H9 (cell line): Measurements from ENCODE around the gene FOXN1. TPM values are rescaled to one million over a fixed set of nuclear protein-coding genes. Genes with fewer than 3 reads are reported as not detected.

ENCODE experiments used
- DNase-seq: peaks from one replicate; pipeline ENCODE4 v3.0.0-alpha.2; 2017
- H2AFZ ChIP-seq: one replicate; pipeline ENCODE4 v1.6.1; 2013; ENCODE audit warnings: mild to moderate bottlenecking, low read length, control low read depth, moderate library complexity
- H2AK5ac ChIP-seq: 2 replicates; pipeline ENCODE4 v1.6.1; 2013; ENCODE audit warnings: low read length, control low read depth, mixed read lengths; ENCODE audit not compliant: insufficient read length
- H2BK120ac ChIP-seq: one replicate; pipeline ENCODE4 v1.6.1; 2013; ENCODE audit warnings: low read depth, mild to moderate bottlenecking, low read length, control low read depth, inconsistent platforms; ENCODE audit not compliant: poor library complexity, severe bottlenecking
- H2BK12ac ChIP-seq: 2 replicates; pipeline ENCODE4 v1.6.1; 2013; ENCODE audit warnings: low read length, control low read depth, mixed read lengths, low read depth; ENCODE audit not compliant: insufficient read length
- H2BK15ac ChIP-seq: 2 replicates; pipeline ENCODE4 v1.6.1; 2013; ENCODE audit warnings: low read depth, low read length, control low read depth
- H2BK20ac ChIP-seq: one replicate; pipeline ENCODE4 v1.6.1; 2013; ENCODE audit warnings: low read depth, mild to moderate bottlenecking, low read length, control low read depth, inconsistent platforms; ENCODE audit not compliant: poor library complexity, severe bottlenecking
- H2BK5ac ChIP-seq: 2 replicates; pipeline ENCODE4 v1.6.1; 2013; ENCODE audit warnings: low read length, control low read depth, mixed read lengths; ENCODE audit not compliant: insufficient read length
- H3K14ac ChIP-seq: 2 replicates; pipeline ENCODE4 v1.6.1; 2013; ENCODE audit warnings: low read length, control low read depth; ENCODE audit not compliant: insufficient read depth
- H3K18ac ChIP-seq: 2 replicates; pipeline ENCODE4 v1.6.1; 2013; ENCODE audit warnings: low read depth, mild to moderate bottlenecking, mixed read lengths, low read length, control low read depth; ENCODE audit not compliant: insufficient read length
- H3K23ac ChIP-seq: 2 replicates; pipeline ENCODE4 v1.6.1; 2013; ENCODE audit warnings: low read length, control low read depth, mixed read lengths, low read depth; ENCODE audit not compliant: insufficient read length
- H3K23me2 ChIP-seq: 2 replicates; pipeline ENCODE4 v1.6.1; 2013; ENCODE audit warnings: low read depth, mild to moderate bottlenecking, mixed read lengths, low read length, control low read depth; ENCODE audit not compliant: insufficient read length, poor library complexity, severe bottlenecking
- H3K27ac ChIP-seq: 2 replicates; pipeline ENCODE4 v1.5.1; 2013; ENCODE audit warnings: low read length, control low read depth, mixed read lengths, low read depth; ENCODE audit not compliant: insufficient read length
- H3K27me3 ChIP-seq: 2 replicates; pipeline ENCODE4 v1.6.1; 2013; ENCODE audit warnings: low read length, control low read depth, inconsistent platforms; ENCODE audit not compliant: insufficient read depth
- H3K4ac ChIP-seq: 2 replicates; pipeline ENCODE4 v1.6.1; 2013; ENCODE audit warnings: low read depth, mild to moderate bottlenecking, control low read depth, inconsistent platforms, low read length, moderate library complexity
- H3K4me1 ChIP-seq: 2 replicates; pipeline ENCODE4 v1.6.1; 2013; ENCODE audit warnings: low read length, control low read depth, inconsistent platforms; ENCODE audit not compliant: insufficient read depth
- H3K4me2 ChIP-seq: 2 replicates; pipeline ENCODE4 v1.6.1; 2013; ENCODE audit warnings: low read length, control low read depth, mixed read lengths; ENCODE audit not compliant: insufficient read length, insufficient read depth
- H3K56ac ChIP-seq: 2 replicates; pipeline ENCODE4 v1.6.1; 2013; ENCODE audit warnings: low read depth, mild to moderate bottlenecking, mixed read lengths, low read length, control low read depth; ENCODE audit not compliant: insufficient read length
- H3K79me1 ChIP-seq: 2 replicates; pipeline ENCODE4 v1.6.1; 2013; ENCODE audit warnings: low read depth, mild to moderate bottlenecking, moderate library complexity, low read length, control low read depth, inconsistent platforms; ENCODE audit not compliant: insufficient read depth, poor library complexity, severe bottlenecking
- H3K79me2 ChIP-seq: 2 replicates; pipeline ENCODE4 v1.6.1; 2013; ENCODE audit warnings: low read length, control low read depth, inconsistent platforms; ENCODE audit not compliant: insufficient read depth
- H3K9ac ChIP-seq: 2 replicates; pipeline ENCODE4 v1.6.1; 2013; ENCODE audit warnings: low read length, control low read depth, mixed read lengths; ENCODE audit not compliant: insufficient read length; ENCODE audit errors: extremely low read depth
- H3K9me3 ChIP-seq: one replicate; pipeline ENCODE4 v1.6.1; 2013; ENCODE audit warnings: low read depth, low read length, inconsistent platforms; ENCODE audit not compliant: control insufficient read depth
- H3T11ph ChIP-seq: one replicate; pipeline ENCODE4 v1.6.1; 2013; ENCODE audit warnings: mild to moderate bottlenecking, low read length, control low read depth, inconsistent platforms
- H4K20me1 ChIP-seq: one replicate; pipeline ENCODE4 v1.6.1; 2013; ENCODE audit not compliant: control insufficient read depth, insufficient read length, insufficient read depth
- H4K5ac ChIP-seq: 2 replicates; pipeline ENCODE4 v1.6.1; 2013; ENCODE audit warnings: low read depth, mild to moderate bottlenecking, mixed read lengths, low read length, control low read depth; ENCODE audit not compliant: insufficient read length
- H4K8ac ChIP-seq: replicated peaks from 2 replicates; pipeline ENCODE4 v1.6.1; 2013; ENCODE audit warnings: low read length, control low read depth, mixed read lengths, low read depth; ENCODE audit not compliant: insufficient read length
- H4K91ac ChIP-seq: 2 replicates; pipeline ENCODE4 v1.6.1; 2013; ENCODE audit warnings: low read depth, mild to moderate bottlenecking, moderate library complexity, mixed read lengths, low read length, control low read depth; ENCODE audit not compliant: insufficient read length
- H3K27ac Mint-ChIP-seq, 3 experiments: 2 replicates in 2 of 3; 3 replicates in 1 of 3; pipeline ENCODE4 v1.8.0; 2020 to 2021; ENCODE audit warnings: mixed read lengths in 3 of 3, mild to moderate bottlenecking in 1 of 3, moderate library complexity in 1 of 3
- H3K27me3 Mint-ChIP-seq: 2 replicates; pipeline ENCODE4 v1.8.0; 2021; ENCODE audit warnings: low read depth, mild to moderate bottlenecking, moderate library complexity, mixed read lengths
- H3K36me3 Mint-ChIP-seq, 3 experiments: 2 replicates in 2 of 3; 3 replicates in 1 of 3; pipeline ENCODE4 v1.8.0; 2020 to 2021; ENCODE audit warnings: low read depth in 3 of 3, mixed read lengths in 3 of 3; ENCODE audit not compliant: insufficient read depth in 1 of 3
- H3K4me1 Mint-ChIP-seq, 2 experiments: 2 replicates each; pipeline ENCODE4 v1.8.0; 2020; ENCODE audit warnings: mixed read lengths in 2 of 2
- H3K4me3 Mint-ChIP-seq, 2 experiments: 2 replicates in 1 of 2; 3 replicates in 1 of 2; pipeline ENCODE4 v1.8.0; 2020 to 2021; ENCODE audit warnings: mild to moderate bottlenecking in 2 of 2, mixed read lengths in 2 of 2, moderate library complexity in 1 of 2
- H3K9me3 Mint-ChIP-seq, 2 experiments: 2 replicates in 1 of 2; 3 replicates in 1 of 2; pipeline ENCODE4 v1.8.0; 2020; ENCODE audit warnings: mild to moderate bottlenecking in 2 of 2, mixed read lengths in 2 of 2, moderate library complexity in 1 of 2
- CTCF ChIP-seq: fragments of 200-600 bp; sonication (generic); conservative IDR thresholded peaks from 3 replicates; pipeline ENCODE4 v1.8.0; 2021; ENCODE audit warnings: antibody characterized with exemption, mild to moderate bottlenecking
- WGBS: extraction: QIAGEN DNeasy Blood & Tissue Kit; methylation state at CpG from one replicate; pipeline ENCODE4 v1.1.7; 2013; ENCODE audit warnings: missing lambda C conversion rate, low lambda C conversion rate, mixed read lengths; ENCODE audit not compliant: insufficient read length; ENCODE audit errors: extremely low coverage; 5-methylcytosine and 5-hydroxymethylcytosine counted together
- total RNA-seq: library from RNA; stranded (reverse); gene quantifications from 2 replicates; pipeline ENCODE4 v1.2.1, GENCODE V29; 2021

Gene FOXN1
- total RNA-seq, 1 experiment from 2014 or later: not detected

GRCh38 chr17:28460901-28461300, 45.2 kb upstream of the FOXN1 start:
- Histone ChIP-seq H3K23me2 (no peaks in the 10 kb centered on the region), H3K18ac (no peak overlapping the region), H2BK20ac (no peak overlapping the region), H3K4me2 (no peak overlapping the region), H3K27ac (no peak overlapping the region), H3K23ac (no peak overlapping the region), H2BK5ac (no peak overlapping the region), H3K4ac (no peak overlapping the region), H3K79me2 (no peaks in the 10 kb centered on the region), H3K56ac (no peak overlapping the region), H2AFZ (no peak overlapping the region), H4K20me1 (no peaks in the 10 kb centered on the region), H3K9ac (no peak overlapping the region), H2BK12ac (no peak overlapping the region), H3T11ph (no peak overlapping the region), H3K9me3 (no peaks in the 10 kb centered on the region), H4K8ac (no peak overlapping the region), H3K79me1 (no peaks in the 10 kb centered on the region), H4K91ac (no peak overlapping the region), H2BK15ac (no peak overlapping the region), H2AK5ac (no peak overlapping the region), H3K4me1 (no peaks in the 10 kb centered on the region), H3K27me3 (no peaks in the 10 kb centered on the region), H4K5ac (no peak overlapping the region), H3K14ac (no peak overlapping the region; the same call in 1 of the 2 replicates), H2BK120ac (no peak overlapping the region)
- H3K36me3 Mint-ChIP-seq: peaks cover 0 to 5% (median 2%) of the 10 kb centered on the region in 3 experiments; a peak in 3 of 7 replicates
- H3K9me3 Mint-ChIP-seq: peaks cover 16 to 17% of the 10 kb centered on the region in 2 experiments
- H3K27ac Mint-ChIP-seq: no peak overlapping the region
- no peak for DNase-seq
- H3K27me3 Mint-ChIP-seq: peaks cover 14% of the 10 kb centered on the region
- WGBS: no CpG with 5 or more reads among the region's 10 CpGs
- no peak for TF ChIP-seq CTCF
- peaks cover 0 to 1% of the 10 kb centered on the region in 2 experiments; a peak in 1 of 4 replicates for H3K4me1 Mint-ChIP-seq
- no peak overlapping the region for H3K4me3 Mint-ChIP-seq
